Measurements from ENCODE around the gene DDHD1.

DNA sequence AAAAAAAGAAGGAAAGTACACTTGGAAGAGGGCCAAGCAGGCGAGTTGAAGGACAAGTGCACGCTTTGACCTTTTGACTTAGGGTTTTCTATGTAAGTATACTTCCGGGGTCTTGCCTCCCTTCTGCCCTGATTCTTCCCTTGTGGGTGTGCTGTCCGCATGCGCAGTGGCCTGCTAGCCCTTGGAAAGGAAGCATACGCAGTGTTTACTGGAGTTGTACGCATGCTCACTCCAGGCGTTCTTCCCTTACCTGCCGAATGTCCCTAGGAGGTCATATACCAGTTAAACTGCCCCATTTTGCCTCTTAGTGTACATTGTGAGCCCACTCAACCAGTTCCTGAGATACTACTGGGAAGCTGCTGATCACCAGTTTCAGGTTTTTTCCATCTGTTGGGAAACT is 15.7 kb upstream of the DDHD1 start:
- TF ChIP-seq CREB1 (CRISPR knock-in tag; IDR thresholded peaks at IDR 0.05; ENCODE audit: low read depth): no peak
- TF ChIP-seq, protein P1, sequence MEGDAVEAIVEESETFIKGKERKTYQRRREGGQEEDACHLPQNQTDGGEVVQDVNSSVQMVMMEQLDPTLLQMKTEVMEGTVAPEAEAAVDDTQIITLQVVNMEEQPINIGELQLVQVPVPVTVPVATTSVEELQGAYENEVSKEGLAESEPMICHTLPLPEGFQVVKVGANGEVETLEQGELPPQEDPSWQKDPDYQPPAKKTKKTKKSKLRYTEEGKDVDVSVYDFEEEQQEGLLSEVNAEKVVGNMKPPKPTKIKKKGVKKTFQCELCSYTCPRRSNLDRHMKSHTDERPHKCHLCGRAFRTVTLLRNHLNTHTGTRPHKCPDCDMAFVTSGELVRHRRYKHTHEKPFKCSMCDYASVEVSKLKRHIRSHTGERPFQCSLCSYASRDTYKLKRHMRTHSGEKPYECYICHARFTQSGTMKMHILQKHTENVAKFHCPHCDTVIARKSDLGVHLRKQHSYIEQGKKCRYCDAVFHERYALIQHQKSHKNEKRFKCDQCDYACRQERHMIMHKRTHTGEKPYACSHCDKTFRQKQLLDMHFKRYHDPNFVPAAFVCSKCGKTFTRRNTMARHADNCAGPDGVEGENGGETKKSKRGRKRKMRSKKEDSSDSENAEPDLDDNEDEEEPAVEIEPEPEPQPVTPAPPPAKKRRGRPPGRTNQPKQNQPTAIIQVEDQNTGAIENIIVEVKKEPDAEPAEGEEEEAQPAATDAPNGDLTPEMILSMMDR (conservative IDR thresholded peaks at IDR 0.05; ENCODE audit: low read depth in 2 of 2): no peak
- TF ChIP-seq REST (IDR thresholded peaks at IDR 0.05; ENCODE audit: unreplicated experiment): no peak
- no peak for TF ChIP-seq EZH2phosphoT487 (IDR thresholded peaks at IDR 0.05; ENCODE audit: unreplicated experiment)
- no peak for TF ChIP-seq POLR2AphosphoS5 (IDR thresholded peaks at IDR 0.05; ENCODE audit: low read depth)
- TF ChIP-seq ETS1 (IDR thresholded peaks at IDR 0.05): no peak
- no peak for TF ChIP-seq ZNF114 (CRISPR knock-in tag; IDR thresholded peaks at IDR 0.05)
- TF ChIP-seq EZH2 (IDR thresholded peaks at IDR 0.05; ENCODE audit: low read depth, unreplicated experiment): no peak
- TF ChIP-seq JUNB (IDR thresholded peaks at IDR 0.05; ENCODE audit: unreplicated experiment): no peak

All from GM23338 (cell line).